Activated CD4-positive, alpha-beta memory T cell treated with anti-CD3 and anti-CD28 coated beads, Interleukin-2, amount 10 ng/mL, durations not matched to agents 7 days and 5 days (primary cell): ENCODE measurements around the gene KLF1. TPM values are rescaled to one million over a fixed set of nuclear protein-coding genes. Genes with fewer than 3 reads are reported as not detected.
"Not testable (repeated sequence)": the region's sequence is repeated elsewhere in the genome, so short reads cannot be mapped to it uniquely, and the experiment has no call there.

Experiments used
- CTCF ChIA-PET: fragments of 350-600 bp; sonication (Branson Sonifier 250); formaldehyde crosslinking; loops from one replicate; lab custom pipeline; 2021; ENCODE audit warnings: antibody characterized with exemption, inconsistent platforms; lab: Charles Lee
- POLR2A ChIA-PET: fragments of 350-600 bp; sonication (Branson Sonifier 250); formaldehyde crosslinking; loops from one replicate; lab custom pipeline; 2021; ENCODE audit warnings: antibody characterized with exemption; lab: Charles Lee
- DNase-seq: peaks from one replicate; pipeline ENCODE4 v3.0.0-alpha.2; 2020
- H3K27ac Mint-ChIP-seq: one replicate; pipeline ENCODE4 v1.8.0; 2021; ENCODE audit warnings: mild to moderate bottlenecking, mixed read lengths
- H3K27me3 Mint-ChIP-seq: one replicate; pipeline ENCODE4 v1.8.0; 2021; ENCODE audit warnings: mixed read lengths
- H3K36me3 Mint-ChIP-seq: one replicate; pipeline ENCODE4 v1.8.0; 2021; ENCODE audit warnings: low read depth, mixed read lengths
- H3K4me1 Mint-ChIP-seq: one replicate; pipeline ENCODE4 v1.8.0; 2021; ENCODE audit warnings: mixed read lengths
- H3K4me3 Mint-ChIP-seq: one replicate; pipeline ENCODE4 v1.8.0; 2021; ENCODE audit warnings: mild to moderate bottlenecking, mixed read lengths
- H3K9me3 Mint-ChIP-seq: one replicate; pipeline ENCODE4 v1.8.0; 2021; ENCODE audit warnings: mixed read lengths
- total RNA-seq, 2 experiments: library from RNA; stranded (reverse); gene quantifications; one replicate each; pipeline ENCODE4 v1.2.3, GENCODE V29; 2021

KLF1 gene
- total RNA-seq, 2 experiments from 2014 or later, result 0.13 to 0.20 TPM

GRCh38 chr19:12915860-12916259 is 28.9 kb upstream of the KLF1 start:
- H3K27ac Mint-ChIP-seq, result peak overlapping the region; percentile 24

GRCh38 chr19:12913851-12914690 is 27.1 kb upstream of the KLF1 start:
- peak; percentile 73 for DNase-seq
- Mint-ChIP-seq H3K36me3 (peaks cover 3% of the 10 kb centered on the region), H3K4me1 (peaks cover 36% of the 10 kb centered on the region), H3K9me3 (no peaks in the 10 kb centered on the region), H3K27me3 (no peaks in the 10 kb centered on the region), H3K27ac (peak overlapping the region; percentile 95), H3K4me3 (peak overlapping the region; percentile 44)
- CTCF ChIA-PET, result interaction anchor here (0.6 to 2.7 kb wide), 5 partner anchors 14 to 191 kb away, joined by 3 to 16 read pairs (median 7); partner anchors contain the start of gene GCDH
- POLR2A ChIA-PET, result interaction anchor here (0.7 to 5.8 kb wide), 13 partner anchors 10 to 191 kb away, joined by 3 to 37 read pairs (median 4); partner anchors contain the start of genes CALR, FARSA, GADD45GIP1 and GCDH

More at GRCh38 chr19:12915860-12916259, 28.9 kb upstream of the KLF1 start:
- not testable (repeated sequence) for H3K36me3 Mint-ChIP-seq, H3K9me3 Mint-ChIP-seq, H3K27me3 Mint-ChIP-seq, H3K4me3 Mint-ChIP-seq, DNase-seq
- H3K4me1 Mint-ChIP-seq, result peaks cover 45% of the 10 kb centered on the region
- CTCF ChIA-PET, result interaction anchor here (2.7 kb wide), 1 partner anchor 31 kb away, joined by 16 read pairs; no protein-coding TSS in a partner anchor
- POLR2A ChIA-PET, result interaction anchor here (1.0 to 5.8 kb wide), 3 partner anchors 17 to 30 kb away, joined by 5 to 37 read pairs (median 8); partner anchors contain the start of genes CALR and FARSA

GRCh38 chr19:12913011-12913561 is 26.1 kb upstream of the KLF1 start:
- POLR2A ChIA-PET, result interaction anchor here (1.2 to 5.8 kb wide), 9 partner anchors 9 to 53 kb away, joined by 3 to 37 read pairs (median 6); partner anchors contain the start of genes CALR, FARSA, GADD45GIP1 and GCDH
- no peaks in the 10 kb centered on the region for H3K27me3 Mint-ChIP-seq
- no peak for DNase-seq
- H3K36me3 Mint-ChIP-seq, result no peaks in the 10 kb centered on the region
- H3K4me3 Mint-ChIP-seq, result no peak overlapping the region
- no peak overlapping the region for H3K27ac Mint-ChIP-seq
- no peaks in the 10 kb centered on the region for H3K9me3 Mint-ChIP-seq
- CTCF ChIA-PET, result interaction anchor here (0.6 to 2.7 kb wide), 7 partner anchors 15 to 190 kb away, joined by 3 to 16 read pairs (median 3); partner anchors contain the start of gene GCDH
- peaks cover 30% of the 10 kb centered on the region for H3K4me1 Mint-ChIP-seq

- Mint-ChIP-seq H3K4me3 (no peak overlapping the region), H3K36me3 (no peaks in the 10 kb centered on the region), H3K9me3 (no peaks in the 10 kb centered on the region), H3K27ac (no peak overlapping the region), H3K27me3 (no peaks in the 10 kb centered on the region), H3K4me1 (peaks cover 30% of the 10 kb centered on the region)
- POLR2A ChIA-PET, result interaction anchor here (0.9 to 5.8 kb wide), 3 partner anchors 20 to 26 kb away, joined by 3 to 37 read pairs (median 16); partner anchors contain the start of genes CALR, FARSA and GCDH
- CTCF ChIA-PET, result interaction anchor here (1.0 to 1.5 kb wide), 3 partner anchors 15 to 152 kb away, joined by 3 read pairs; no protein-coding TSS in a partner anchor
- no peak for DNase-seq
Observed at GRCh38 chr19:12912571-12912970, 25.6 kb upstream of the KLF1 start.

DNA sequence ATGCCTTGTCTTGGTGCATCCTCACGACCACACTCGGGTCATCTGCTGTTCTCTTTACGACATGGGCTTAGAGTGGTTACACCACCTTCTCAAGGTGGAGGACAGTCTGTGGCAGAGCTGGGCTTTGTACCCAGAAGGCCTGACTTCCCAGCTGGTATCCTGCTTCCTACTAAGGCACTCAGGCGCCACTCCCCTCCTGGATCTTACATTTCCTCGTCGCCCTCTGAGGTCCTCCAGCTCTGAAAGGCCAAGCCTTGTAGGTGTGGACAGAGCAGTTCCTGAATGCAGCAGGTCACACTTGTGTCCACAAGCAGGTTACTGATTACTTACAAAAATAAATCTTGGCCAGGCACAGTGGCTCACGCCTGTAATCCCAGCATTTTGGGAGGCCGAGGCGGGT is 20.2 kb upstream of the KLF1 start:
- no peaks in the 10 kb centered on the region for H3K9me3 Mint-ChIP-seq
- POLR2A ChIA-PET, result interaction anchor here (1.7 kb wide), 1 partner anchor 12 kb away, joined by 11 read pairs; the partner anchor contains the start of gene SYCE2
- H3K4me1 Mint-ChIP-seq, result peaks cover 3% of the 10 kb centered on the region
- H3K27me3 Mint-ChIP-seq, result no peaks in the 10 kb centered on the region
- no peak overlapping the region for H3K4me3 Mint-ChIP-seq
- no peak for DNase-seq
- no peak overlapping the region for H3K27ac Mint-ChIP-seq
- H3K36me3 Mint-ChIP-seq, result no peaks in the 10 kb centered on the region
- CTCF ChIA-PET, result no interaction called here

GRCh38 chr19:12899891-12900518 is 13.0 kb upstream of the KLF1 start:
- Mint-ChIP-seq H3K36me3 (peaks cover 4% of the 10 kb centered on the region), H3K9me3 (no peaks in the 10 kb centered on the region), H3K4me1 (peaks cover 4% of the 10 kb centered on the region), H3K27ac (no peak overlapping the region), H3K27me3 (no peaks in the 10 kb centered on the region), H3K4me3 (no peak overlapping the region)
- ChIA-PET CTCF (interaction anchor here (0.5 to 2.8 kb wide), 5 partner anchors 20 to 102 kb away, joined by 3 to 8 read pairs (median 4); no protein-coding TSS in a partner anchor), POLR2A (interaction anchor here (1.2 to 2.1 kb wide), 3 partner anchors 9 to 14 kb away, joined by 4 to 11 read pairs (median 6); partner anchors contain the start of gene GCDH)
- no peak for DNase-seq

DNA sequence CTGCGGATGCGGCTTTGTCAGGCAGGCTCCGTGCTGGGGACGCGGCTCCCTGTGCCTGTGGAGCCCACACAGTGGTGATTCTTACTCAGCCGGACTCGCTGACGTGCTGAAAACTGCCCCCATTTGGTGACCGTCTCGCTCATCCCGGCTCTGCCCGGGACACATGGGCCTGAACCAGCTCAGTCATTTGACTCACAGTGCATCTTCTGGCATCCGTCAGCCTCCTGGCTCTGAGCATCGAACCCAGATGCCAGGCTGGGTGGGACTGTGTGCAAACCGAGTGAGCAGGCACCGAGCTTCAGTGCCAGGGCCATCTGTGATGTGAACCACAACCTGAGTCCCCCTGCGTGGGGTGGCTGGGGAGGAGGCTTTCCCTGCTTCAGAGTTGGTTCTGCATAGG is 9.5 kb upstream of the KLF1 start:
- ChIA-PET POLR2A (interaction anchor here (1.1 kb wide), 1 partner anchor 18 kb away, joined by 3 read pairs; no protein-coding TSS in a partner anchor), CTCF (interaction anchor here (0.6 kb wide), 1 partner anchor 540 kb away, joined by 5 read pairs; no protein-coding TSS in a partner anchor)
- Mint-ChIP-seq H3K27me3 (no peaks in the 10 kb centered on the region), H3K4me3 (no peak overlapping the region), H3K36me3 (peaks cover 10% of the 10 kb centered on the region), H3K9me3 (no peaks in the 10 kb centered on the region), H3K4me1 (peaks cover 14% of the 10 kb centered on the region), H3K27ac (no peak overlapping the region)
- no peak for DNase-seq

- peak overlapping the region; percentile 35 for H3K4me3 Mint-ChIP-seq
- H3K27me3 Mint-ChIP-seq, result no peaks in the 10 kb centered on the region
- no peak for DNase-seq
- peaks cover 13% of the 10 kb centered on the region for H3K36me3 Mint-ChIP-seq
- ChIA-PET POLR2A (interaction anchor here (1.9 kb wide), 1 partner anchor 9 kb away, joined by 7 read pairs; no protein-coding TSS in a partner anchor), CTCF (no interaction called here)
- no peak overlapping the region for H3K27ac Mint-ChIP-seq
- H3K9me3 Mint-ChIP-seq, result no peaks in the 10 kb centered on the region
- peaks cover 28% of the 10 kb centered on the region for H3K4me1 Mint-ChIP-seq
Observed at GRCh38 chr19:12893582-12893981, 6.6 kb upstream of the KLF1 start.

- no peak for DNase-seq
- H3K4me1 Mint-ChIP-seq, result peaks cover 29% of the 10 kb centered on the region
- POLR2A ChIA-PET, result interaction anchor here (0.9 to 2.8 kb wide), 19 partner anchors 8 to 261 kb away, joined by 3 to 26 read pairs (median 7); partner anchors contain the start of genes CALR, DNASE2, FARSA and FBXW9
- H3K36me3 Mint-ChIP-seq, result peaks cover 10% of the 10 kb centered on the region
- no peaks in the 10 kb centered on the region for H3K27me3 Mint-ChIP-seq
- H3K27ac Mint-ChIP-seq, result peak overlapping the region; percentile 79
- no peaks in the 10 kb centered on the region for H3K9me3 Mint-ChIP-seq
- CTCF ChIA-PET, result interaction anchor here (0.8 to 2.7 kb wide), 5 partner anchors 9 to 170 kb away, joined by 3 to 19 read pairs (median 8); partner anchors contain the start of genes DNASE2 and FARSA
- peak overlapping the region; percentile 98 for H3K4me3 Mint-ChIP-seq
Observed at GRCh38 chr19:12891553-12892021, 4.6 kb upstream of the KLF1 start.

DNA sequence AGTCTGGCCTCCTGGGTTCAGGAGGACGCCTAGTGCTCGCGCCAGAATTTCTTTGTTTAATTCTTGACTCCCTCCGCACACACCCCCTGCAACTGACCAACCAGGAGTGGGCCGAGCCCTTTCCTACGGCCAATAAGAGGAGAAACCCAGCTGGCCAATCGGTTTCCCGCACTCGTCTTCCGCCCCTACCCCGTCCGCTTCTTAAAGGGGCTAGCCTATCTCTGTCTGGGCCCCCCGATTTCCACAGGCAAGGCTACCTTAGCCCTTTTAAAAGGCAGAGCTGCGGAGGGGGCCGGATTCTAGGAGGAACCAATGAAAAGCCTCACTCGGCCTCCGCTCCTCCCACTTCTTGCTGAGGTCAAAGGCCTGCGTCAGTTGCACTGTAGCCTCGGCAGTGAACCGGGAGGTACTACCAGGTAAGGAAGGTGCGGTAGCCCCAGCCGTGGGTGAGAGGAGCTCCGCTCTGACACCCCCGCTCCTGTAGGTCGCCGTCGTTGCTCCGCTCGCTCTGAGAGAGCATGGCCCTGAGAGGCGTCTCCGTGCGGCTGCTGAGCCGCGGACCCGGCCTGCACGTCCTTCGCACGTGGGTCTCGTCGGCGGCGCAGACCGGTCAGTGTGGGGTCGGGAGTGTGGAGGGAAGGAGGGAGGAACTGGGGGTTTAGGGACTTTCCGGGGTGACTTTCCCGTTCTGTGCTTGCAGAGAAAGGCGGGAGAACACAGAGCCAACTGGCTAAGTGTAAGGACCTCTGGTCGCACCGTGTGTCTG is 4.0 kb upstream of the KLF1 start, which contains the start of gene GCDH:
GCDH (plus strand) TSS at position 374 of the 766 bp plus-strand sequence; CDS start at position 519, 145 bp downstream.
- peaks cover 10% of the 10 kb centered on the region for H3K36me3 Mint-ChIP-seq
- H3K4me1 Mint-ChIP-seq, result peaks cover 33% of the 10 kb centered on the region
- CTCF ChIA-PET, result interaction anchor here (0.7 to 2.7 kb wide), 10 partner anchors 9 to 170 kb away, joined by 3 to 19 read pairs (median 6); partner anchors contain the start of genes CALR, DNASE2, FARSA and SYCE2
- POLR2A ChIA-PET, result interaction anchor here (0.9 to 2.8 kb wide), 22 partner anchors 9 to 262 kb away, joined by 3 to 26 read pairs (median 5); partner anchors contain the start of genes CALR, DNASE2, FARSA and FBXW9
- peak; percentile 98 for DNase-seq
- H3K27ac Mint-ChIP-seq, result peak within 1 kb of the TSS; percentile 79
- H3K9me3 Mint-ChIP-seq, result no peaks in the 10 kb centered on the region
- no peaks in the 10 kb centered on the region for H3K27me3 Mint-ChIP-seq
- H3K4me3 Mint-ChIP-seq, result peak within 1 kb of the TSS; percentile 98
